Activated CD8-positive, alpha-beta T cell treated with anti-CD3 and anti-CD28 coated beads, Interleukin-2, amount 10 ng/mL, durations not matched to agents 7 days and 5 days (primary cell): ENCODE data around the gene ARHGDIB. TPM values are rescaled to one million over a fixed set of nuclear protein-coding genes. Genes with fewer than 3 reads are reported as not detected.

Experiments
- ATAC-seq: fragments of 150-1000 bp; cut with Tn5 transposase; one replicate; pipeline ENCODE4 v1.10.0; 2021; ENCODE audit warnings: moderate library complexity
- CTCF ChIA-PET: fragments of 350-600 bp; sonication (Branson Sonifier 250); formaldehyde crosslinking; loops from one replicate; lab custom pipeline; 2021; ENCODE audit warnings: antibody characterized with exemption; lab: Charles Lee
- POLR2A ChIA-PET: fragments of 350-600 bp; sonication (Branson Sonifier 250); formaldehyde crosslinking; loops from one replicate; lab custom pipeline; 2021; ENCODE audit warnings: antibody characterized with exemption; lab: Charles Lee
- DNase-seq: peaks from one replicate; pipeline ENCODE4 v3.0.0-alpha.2; 2020
- H3K27ac Mint-ChIP-seq: one replicate; pipeline ENCODE4 v1.8.0; 2021; ENCODE audit warnings: mild to moderate bottlenecking, mixed read lengths
- H3K27me3 Mint-ChIP-seq: one replicate; pipeline ENCODE4 v1.8.0; 2021; ENCODE audit warnings: low read depth, mixed read lengths
- H3K36me3 Mint-ChIP-seq: one replicate; pipeline ENCODE4 v1.8.0; 2021; ENCODE audit warnings: low read depth, mixed read lengths
- H3K4me1 Mint-ChIP-seq: one replicate; pipeline ENCODE4 v1.8.0; 2021; ENCODE audit warnings: low read depth, mixed read lengths
- H3K4me3 Mint-ChIP-seq: one replicate; pipeline ENCODE4 v1.8.0; 2021; ENCODE audit warnings: mild to moderate bottlenecking, mixed read lengths
- H3K9me3 Mint-ChIP-seq: one replicate; pipeline ENCODE4 v1.8.0; 2022; ENCODE audit warnings: mixed read lengths; ENCODE audit not compliant: insufficient read depth
- total RNA-seq, 2 experiments: library from RNA; stranded (reverse); gene quantifications; one replicate each; pipeline ENCODE4 v1.2.3, GENCODE V29; 2021

Gene ARHGDIB
- total RNA-seq, 2 experiments from 2014 or later: 1,528 to 1,576 TPM

DNA sequence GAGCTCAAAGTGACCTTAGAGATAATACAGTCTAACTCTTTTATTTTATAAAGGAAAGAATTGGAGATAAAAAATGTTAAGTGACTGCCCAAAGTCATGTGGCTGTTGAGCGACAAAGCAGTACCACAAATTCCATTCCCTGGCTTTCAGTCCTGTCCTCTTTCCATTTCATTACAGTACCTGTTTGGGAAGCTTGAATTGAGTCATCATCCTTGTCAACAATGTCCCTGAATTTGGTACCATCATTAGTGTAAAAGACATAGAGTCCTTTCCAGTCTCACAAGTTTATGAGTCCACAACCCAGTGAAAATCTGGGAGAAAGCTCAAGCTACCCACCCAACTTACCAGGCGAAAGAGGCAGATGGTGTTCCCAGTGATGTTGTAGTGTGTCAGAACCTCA, 26.9 kb downstream of the ARHGDIB start:
- DNase-seq: no peak
- Mint-ChIP-seq H3K4me1 (peaks cover 5% of the 10 kb centered on the region), H3K9me3 (no peaks in the 10 kb centered on the region), H3K4me3 (no peak overlapping the region), H3K27me3 (no peaks in the 10 kb centered on the region), H3K27ac (no peak overlapping the region), H3K36me3 (peaks cover 72% of the 10 kb centered on the region)
- no peak for ATAC-seq
- CTCF ChIA-PET: interaction anchor here (1.0 kb wide), 1 partner anchor 61 kb away, joined by 5 read pairs; no protein-coding TSS in a partner anchor
- POLR2A ChIA-PET: interaction anchor here (0.8 kb wide), 1 partner anchor 20 kb away, joined by 4 read pairs; no protein-coding TSS in a partner anchor

- H3K27ac Mint-ChIP-seq: no peak overlapping the region
- no peaks in the 10 kb centered on the region for H3K4me1 Mint-ChIP-seq
- no peaks in the 10 kb centered on the region for H3K9me3 Mint-ChIP-seq
- ChIA-PET CTCF (interaction anchor here (1.2 kb wide), 2 partner anchors 63 to 86 kb away, joined by 3 read pairs; no protein-coding TSS in a partner anchor), POLR2A (interaction anchor here (0.6 to 1.4 kb wide), 3 partner anchors 9 to 546 kb away, joined by 3 to 5 read pairs (median 3); no protein-coding TSS in a partner anchor)
- no peak overlapping the region for H3K4me3 Mint-ChIP-seq
- ATAC-seq (no peak), DNase-seq (no peak)
- H3K36me3 Mint-ChIP-seq: peaks cover 71% of the 10 kb centered on the region
- no peaks in the 10 kb centered on the region for H3K27me3 Mint-ChIP-seq
Measured at GRCh38 chr12:14931791-14932560, 29.4 kb downstream of the ARHGDIB start.

GRCh38 chr12:14931359-14931758, 30.0 kb downstream of the ARHGDIB start:
- CTCF ChIA-PET: interaction anchor here (1.2 kb wide), 1 partner anchor 86 kb away, joined by 3 read pairs; no protein-coding TSS in a partner anchor
- peaks cover 65% of the 10 kb centered on the region for H3K36me3 Mint-ChIP-seq
- H3K9me3 Mint-ChIP-seq: no peaks in the 10 kb centered on the region
- ATAC-seq (no peak), DNase-seq (no peak)
- no peak overlapping the region for H3K4me3 Mint-ChIP-seq
- no peak overlapping the region for H3K27ac Mint-ChIP-seq
- no peaks in the 10 kb centered on the region for H3K4me1 Mint-ChIP-seq
- POLR2A ChIA-PET: interaction anchor here (0.9 to 1.4 kb wide), 2 partner anchors 10 to 13 kb away, joined by 3 to 5 read pairs; no protein-coding TSS in a partner anchor
- H3K27me3 Mint-ChIP-seq: no peaks in the 10 kb centered on the region

GRCh38 chr12:14930299-14930698, 31.1 kb downstream of the ARHGDIB start:
- Mint-ChIP-seq H3K27me3 (no peaks in the 10 kb centered on the region), H3K4me3 (no peak overlapping the region), H3K36me3 (peaks cover 57% of the 10 kb centered on the region), H3K4me1 (no peaks in the 10 kb centered on the region), H3K9me3 (no peaks in the 10 kb centered on the region), H3K27ac (no peak overlapping the region)
- ATAC-seq: no peak
- ChIA-PET CTCF (no interaction called here), POLR2A (no interaction called here)
- no peak for DNase-seq

DNA sequence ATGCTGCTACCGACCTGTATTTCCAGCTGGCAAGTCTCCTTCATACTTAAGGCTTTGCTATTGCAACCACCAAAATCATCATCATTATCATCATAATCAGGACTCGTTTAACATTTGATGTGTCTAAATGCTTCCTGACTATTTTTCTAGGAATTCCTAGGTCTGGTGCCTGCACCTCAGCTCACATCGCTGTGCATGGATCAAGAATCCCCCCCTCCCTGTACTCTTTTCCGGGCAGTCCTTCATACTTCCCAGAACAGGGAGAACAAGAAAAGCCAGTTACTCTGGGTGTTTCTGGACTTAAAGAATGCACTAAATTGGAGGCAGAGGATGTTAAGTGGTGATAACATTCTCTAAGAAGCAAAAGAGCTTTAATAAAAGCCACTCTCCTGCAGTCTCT, 32.5 kb downstream of the ARHGDIB start:
- no peaks in the 10 kb centered on the region for H3K9me3 Mint-ChIP-seq
- ATAC-seq (no peak), DNase-seq (no peak)
- H3K27ac Mint-ChIP-seq: no peak overlapping the region
- H3K4me1 Mint-ChIP-seq: no peaks in the 10 kb centered on the region
- H3K36me3 Mint-ChIP-seq: peaks cover 49% of the 10 kb centered on the region
- no peaks in the 10 kb centered on the region for H3K27me3 Mint-ChIP-seq
- H3K4me3 Mint-ChIP-seq: no peak overlapping the region
- POLR2A ChIA-PET: interaction anchor here (1.2 to 1.4 kb wide), 2 partner anchors 10 to 11 kb away, joined by 3 to 4 read pairs; no protein-coding TSS in a partner anchor
- CTCF ChIA-PET: interaction anchor here (0.9 to 1.7 kb wide), 3 partner anchors 19 to 292 kb away, joined by 3 to 4 read pairs (median 3); partner anchors contain the start of gene RERG

- no peak for ATAC-seq
- no peaks in the 10 kb centered on the region for H3K4me1 Mint-ChIP-seq
- ChIA-PET CTCF (interaction anchor here (1.0 kb wide), 2 partner anchors 152 to 158 kb away, joined by 3 to 4 read pairs; no protein-coding TSS in a partner anchor), POLR2A (interaction anchor here (1.4 kb wide), 1 partner anchor 12 kb away, joined by 4 read pairs; no protein-coding TSS in a partner anchor)
- no peak overlapping the region for H3K27ac Mint-ChIP-seq
- no peaks in the 10 kb centered on the region for H3K27me3 Mint-ChIP-seq
- peaks cover 43% of the 10 kb centered on the region for H3K36me3 Mint-ChIP-seq
- no peak for DNase-seq
- no peak overlapping the region for H3K4me3 Mint-ChIP-seq
- no peaks in the 10 kb centered on the region for H3K9me3 Mint-ChIP-seq
Measured at GRCh38 chr12:14927267-14927666, 34.1 kb downstream of the ARHGDIB start.

GRCh38 chr12:14924541-14924940, 36.9 kb downstream of the ARHGDIB start:
- peaks cover 46% of the 10 kb centered on the region for H3K36me3 Mint-ChIP-seq
- CTCF ChIA-PET: no interaction called here
- ATAC-seq (no peak), DNase-seq (no peak)
- POLR2A ChIA-PET: no interaction called here
- H3K27ac Mint-ChIP-seq: no peak overlapping the region
- H3K4me1 Mint-ChIP-seq: peaks cover 19% of the 10 kb centered on the region
- H3K9me3 Mint-ChIP-seq: no peaks in the 10 kb centered on the region
- H3K27me3 Mint-ChIP-seq: no peaks in the 10 kb centered on the region
- no peak overlapping the region for H3K4me3 Mint-ChIP-seq

DNA sequence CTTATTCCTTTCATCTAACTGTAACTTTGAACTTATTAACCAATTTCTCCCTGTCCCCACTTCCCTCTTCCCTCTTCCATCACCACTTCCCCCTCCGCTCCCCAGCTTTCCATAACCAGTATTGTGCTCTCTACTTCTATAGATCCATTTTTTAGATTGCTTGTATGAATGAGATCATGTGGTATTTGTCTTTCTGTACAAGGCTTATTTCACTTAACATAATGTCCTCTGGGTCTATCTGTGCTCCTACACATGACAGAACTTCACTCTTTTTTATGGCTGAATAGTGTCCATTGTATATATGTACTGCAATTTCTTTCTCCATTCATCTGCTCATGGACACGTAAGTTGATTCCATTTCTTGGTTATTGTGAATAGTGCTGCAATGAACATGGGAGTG, 37.5 kb downstream of the ARHGDIB start:
- Mint-ChIP-seq H3K27ac (no peak overlapping the region), H3K27me3 (no peaks in the 10 kb centered on the region), H3K4me1 (peaks cover 24% of the 10 kb centered on the region), H3K4me3 (no peak overlapping the region), H3K9me3 (no peaks in the 10 kb centered on the region), H3K36me3 (peaks cover 50% of the 10 kb centered on the region)
- DNase-seq: no peak
- ChIA-PET CTCF (no interaction called here), POLR2A (no interaction called here)
- ATAC-seq: no peak

DNA sequence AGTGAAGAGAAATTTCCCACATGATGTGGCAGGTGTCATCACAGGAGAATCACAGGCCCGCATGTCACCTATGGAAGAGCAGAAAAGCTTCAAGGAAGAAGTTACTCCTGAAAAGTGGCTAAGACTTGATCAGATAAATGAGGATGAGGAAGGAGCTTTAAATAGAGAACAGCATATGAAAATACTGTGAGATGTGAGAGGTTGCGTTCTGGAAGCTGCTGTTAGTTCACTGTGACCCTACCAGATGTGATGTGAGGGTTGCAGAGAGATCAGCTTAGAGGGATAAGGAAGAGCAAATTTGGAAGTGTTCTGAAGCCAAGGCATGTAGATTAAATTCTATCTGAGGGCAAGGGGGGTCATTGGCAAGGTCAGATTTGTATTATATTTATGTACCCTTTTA, 40.2 kb downstream of the ARHGDIB start:
- H3K27me3 Mint-ChIP-seq: no peaks in the 10 kb centered on the region
- ATAC-seq (peak; percentile 24), DNase-seq (no peak)
- H3K4me3 Mint-ChIP-seq: no peak overlapping the region
- peaks cover 24% of the 10 kb centered on the region for H3K4me1 Mint-ChIP-seq
- H3K27ac Mint-ChIP-seq: peak overlapping the region; percentile 62
- CTCF ChIA-PET: interaction anchor here (0.9 to 3.2 kb wide), 3 partner anchors 16 to 119 kb away, joined by 3 to 14 read pairs (median 4); partner anchors contain the start of gene ERP27
- H3K9me3 Mint-ChIP-seq: no peaks in the 10 kb centered on the region
- H3K36me3 Mint-ChIP-seq: peaks cover 60% of the 10 kb centered on the region
- POLR2A ChIA-PET: interaction anchor here (1.0 kb wide), 1 partner anchor 72 kb away, joined by 3 read pairs; no protein-coding TSS in a partner anchor

DNA sequence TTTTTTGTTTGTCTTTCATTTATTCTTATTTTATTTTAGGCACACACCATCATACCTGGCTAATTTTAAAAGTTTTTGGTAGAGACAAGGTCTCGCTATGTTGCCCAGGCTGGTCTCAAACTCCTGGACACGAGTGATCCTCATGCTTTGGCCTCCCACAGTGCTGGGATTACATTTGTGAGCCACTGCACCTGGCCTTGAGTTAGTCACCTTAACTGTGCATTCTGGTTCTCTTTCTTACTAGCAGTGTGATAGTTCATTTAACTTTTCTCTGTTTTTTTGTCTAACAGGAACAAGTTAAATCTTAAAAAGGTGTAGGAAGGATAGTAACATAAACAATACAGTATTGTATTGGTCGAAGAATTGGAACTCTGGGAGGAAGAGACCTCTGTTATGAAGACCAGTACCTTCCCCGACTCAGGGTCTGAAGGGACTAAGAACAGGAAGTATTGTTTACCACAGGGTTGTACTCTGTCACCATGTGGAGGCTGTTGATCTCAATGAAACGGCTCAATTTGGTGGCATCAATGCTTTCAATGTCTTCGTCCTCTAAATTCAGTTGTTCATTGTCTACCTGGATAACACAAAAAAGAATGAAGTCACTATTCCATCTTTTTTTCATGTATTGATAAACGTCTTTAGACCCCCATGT, 40.8 kb downstream of the ARHGDIB start:
- peak; percentile 90 for ATAC-seq
- DNase-seq: no peak
- Mint-ChIP-seq H3K4me1 (peaks cover 24% of the 10 kb centered on the region), H3K4me3 (no peak overlapping the region), H3K9me3 (no peaks in the 10 kb centered on the region), H3K27me3 (no peaks in the 10 kb centered on the region), H3K36me3 (peaks cover 66% of the 10 kb centered on the region), H3K27ac (peak overlapping the region; percentile 62)
- ChIA-PET POLR2A (interaction anchor here (1.0 kb wide), 1 partner anchor 72 kb away, joined by 3 read pairs; no protein-coding TSS in a partner anchor), CTCF (interaction anchor here (0.9 to 3.2 kb wide), 3 partner anchors 16 to 118 kb away, joined by 3 to 14 read pairs (median 4); partner anchors contain the start of gene ERP27)

- Mint-ChIP-seq H3K9me3 (no peaks in the 10 kb centered on the region), H3K4me1 (peaks cover 24% of the 10 kb centered on the region), H3K4me3 (no peak overlapping the region), H3K27me3 (no peaks in the 10 kb centered on the region), H3K36me3 (peaks cover 77% of the 10 kb centered on the region), H3K27ac (no peak overlapping the region)
- ChIA-PET POLR2A (interaction anchor here (0.6 kb wide), 1 partner anchor 17 kb away, joined by 3 read pairs; no protein-coding TSS in a partner anchor), CTCF (interaction anchor here (3.2 kb wide), 1 partner anchor 17 kb away, joined by 14 read pairs; the partner anchor contains the start of gene ERP27)
- ATAC-seq (no peak), DNase-seq (no peak)
Measured at GRCh38 chr12:14919455-14919854, 41.9 kb downstream of the ARHGDIB start.
